GF-D8 (cell line): ENCODE data around the gene ZNF423.

Experiments
- DNase-seq: peaks from one replicate; lab custom pipeline; 2025; lab: John Stamatoyannopoulos, UW

ZNF423 gene

DNA sequence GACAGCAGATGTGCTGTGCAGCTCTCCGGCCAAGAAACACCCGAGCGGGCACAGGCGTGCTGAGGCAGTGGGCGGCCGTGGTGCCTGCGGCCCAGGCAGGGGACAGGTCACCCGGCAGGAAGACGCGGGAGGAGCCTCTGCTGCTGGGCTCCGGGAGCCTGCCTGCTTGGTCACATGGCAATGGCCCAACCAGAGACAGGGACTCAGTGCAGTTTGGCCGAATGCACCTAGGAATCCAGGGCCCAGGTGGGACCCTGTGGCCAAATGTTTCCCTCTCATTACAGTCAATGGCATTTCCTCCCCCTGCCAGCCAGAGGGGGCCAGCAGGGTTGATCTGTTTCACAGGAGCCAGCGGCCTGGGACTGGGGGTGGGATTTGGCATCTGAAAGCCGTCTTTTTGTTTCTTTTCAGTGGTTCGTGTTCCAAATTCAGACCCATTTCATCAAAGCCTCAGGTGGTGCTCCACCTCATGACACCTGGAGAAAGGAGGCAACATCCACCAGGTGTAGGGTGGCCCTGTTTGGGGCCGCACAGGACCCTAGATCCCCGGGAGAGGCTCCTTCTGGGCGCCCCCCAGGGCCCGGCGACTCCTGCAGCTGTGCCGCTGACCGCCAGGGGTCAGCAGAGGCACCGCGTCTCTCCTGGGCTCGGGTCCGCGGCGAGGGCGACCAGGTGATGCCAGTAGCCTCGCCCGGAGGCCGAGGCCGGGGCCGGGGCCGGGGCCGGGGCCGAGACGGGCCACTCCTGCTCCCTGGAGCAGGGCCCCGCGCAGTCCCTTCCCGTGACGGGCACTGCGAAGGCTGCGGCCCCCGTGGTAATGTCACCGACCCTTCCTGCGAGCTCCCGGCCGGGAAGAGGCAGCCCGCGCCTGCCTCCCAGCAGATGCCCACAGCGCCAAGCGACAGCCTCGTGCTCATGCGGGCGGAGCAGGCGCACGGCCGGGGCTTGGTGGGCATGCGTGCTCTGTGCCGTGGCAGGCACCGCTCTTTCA is 363.8 kb downstream of the ZNF423 start:
- DNase-seq, result no peak

DNA sequence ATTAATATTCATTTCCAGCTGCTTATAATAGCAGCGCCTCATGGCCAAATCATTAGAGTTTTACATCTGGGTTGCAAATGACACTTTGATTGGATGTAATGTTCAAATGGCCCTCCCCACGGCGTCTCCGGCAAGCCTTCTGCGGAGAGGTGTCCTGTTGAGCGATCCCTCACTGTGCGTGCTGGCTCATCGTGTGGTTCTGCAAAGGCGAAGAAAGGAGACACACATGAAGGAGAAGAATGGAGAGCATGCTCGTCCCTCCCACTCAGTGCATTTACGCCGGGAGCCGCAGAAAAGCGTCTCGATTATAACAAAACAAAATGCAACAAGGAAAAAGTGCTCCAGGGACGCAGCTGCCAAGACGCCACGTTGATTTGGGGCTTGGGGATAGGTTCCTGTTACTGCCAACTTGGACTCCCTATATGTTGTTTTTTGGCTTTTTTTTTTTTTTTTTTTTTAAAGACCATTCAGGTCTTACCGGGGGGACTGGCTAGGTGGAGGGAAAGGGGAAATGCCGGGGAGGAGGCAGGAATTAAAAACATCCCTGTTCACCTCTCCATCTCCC is 364.7 kb downstream of the ZNF423 start:
- no peak for DNase-seq

DNA sequence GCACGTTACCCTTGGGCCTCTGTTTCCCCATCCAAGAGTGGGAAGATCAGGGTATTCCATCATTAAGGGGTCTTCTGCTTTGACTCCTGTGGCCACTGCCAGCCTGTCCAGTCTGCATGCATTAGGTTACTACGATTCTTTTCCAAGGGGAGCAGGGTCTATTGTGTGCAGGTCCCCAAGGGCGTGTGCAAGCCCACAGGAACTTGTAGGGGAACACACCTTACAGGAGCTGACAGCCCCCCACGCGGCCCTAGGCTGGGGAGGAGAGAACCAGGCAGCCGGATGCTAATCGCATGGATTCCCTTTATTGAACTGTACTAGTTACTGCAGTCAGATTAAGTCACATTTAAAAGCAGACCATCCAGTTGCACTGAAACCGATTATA is 365.6 kb downstream of the ZNF423 start:
- DNase-seq, result no peak

DNA sequence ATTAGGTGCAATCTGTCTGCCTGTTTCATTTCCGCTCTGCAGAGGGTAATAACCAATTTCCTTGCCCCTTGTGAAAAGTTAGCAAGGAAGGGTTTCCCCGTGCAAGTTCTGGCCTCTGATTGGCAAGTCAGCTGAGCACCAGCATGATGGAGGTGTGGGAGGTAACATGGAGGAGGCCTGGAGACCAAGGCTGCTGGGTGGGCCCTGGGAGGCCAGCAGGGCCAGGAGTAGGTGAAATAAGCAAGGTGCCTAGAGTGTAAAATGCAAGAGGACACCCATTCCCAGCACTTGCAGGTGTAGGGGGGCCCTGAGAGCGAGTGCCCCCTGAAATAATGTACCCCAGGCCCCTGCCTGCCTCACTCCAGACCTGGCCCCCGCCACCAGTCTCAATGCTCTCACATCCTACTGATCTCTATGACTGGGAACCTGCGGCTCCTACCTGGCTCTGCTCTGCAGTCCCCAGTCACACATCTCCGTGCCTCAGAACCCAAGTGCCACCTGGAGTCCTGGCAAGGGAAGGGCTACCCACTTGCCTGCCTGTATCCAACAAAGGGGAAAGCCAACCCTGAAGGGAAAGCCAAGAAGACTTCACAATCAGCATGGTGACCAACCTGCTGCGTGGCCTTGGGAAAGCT is 366.1 kb downstream of the ZNF423 start:
- DNase-seq, result no peak

DNA sequence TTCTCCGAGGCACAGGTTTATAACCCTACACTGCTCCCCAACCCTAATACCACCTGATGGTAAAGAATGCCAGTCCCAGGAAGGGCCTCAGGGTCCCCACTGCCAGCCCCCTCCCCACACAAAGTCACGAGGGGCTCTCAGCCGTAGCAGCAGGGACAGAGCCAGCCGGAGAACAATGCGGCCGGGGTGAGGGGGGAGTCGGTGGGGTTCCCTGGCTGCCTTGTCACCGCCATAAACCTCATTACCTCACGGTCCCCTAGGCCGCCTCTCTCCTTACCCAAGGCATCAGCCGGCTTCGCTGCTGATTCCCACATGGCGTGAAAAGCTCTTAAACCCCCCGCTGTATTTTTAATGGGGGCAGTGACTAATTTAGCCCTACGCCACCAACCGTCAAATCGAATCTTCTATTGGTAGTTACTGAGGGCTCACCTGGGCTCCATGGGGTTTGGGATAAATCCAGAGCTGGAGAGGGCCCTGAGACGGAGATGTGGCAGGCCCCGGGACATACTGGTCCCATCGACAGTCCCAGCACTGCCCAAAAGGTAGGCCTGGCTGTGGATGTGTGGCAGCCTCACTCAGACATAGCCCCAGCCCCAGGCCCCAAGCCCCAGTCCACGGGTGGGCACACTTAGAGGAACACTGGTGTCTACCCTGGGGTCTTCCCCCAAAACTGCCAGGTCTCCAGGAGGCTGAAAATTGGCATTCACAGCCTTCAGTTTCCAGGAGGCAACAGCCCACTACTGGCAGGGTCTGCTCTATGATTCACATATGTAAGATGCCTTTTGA is 367.0 kb downstream of the ZNF423 start:
- DNase-seq, result no peak

DNA sequence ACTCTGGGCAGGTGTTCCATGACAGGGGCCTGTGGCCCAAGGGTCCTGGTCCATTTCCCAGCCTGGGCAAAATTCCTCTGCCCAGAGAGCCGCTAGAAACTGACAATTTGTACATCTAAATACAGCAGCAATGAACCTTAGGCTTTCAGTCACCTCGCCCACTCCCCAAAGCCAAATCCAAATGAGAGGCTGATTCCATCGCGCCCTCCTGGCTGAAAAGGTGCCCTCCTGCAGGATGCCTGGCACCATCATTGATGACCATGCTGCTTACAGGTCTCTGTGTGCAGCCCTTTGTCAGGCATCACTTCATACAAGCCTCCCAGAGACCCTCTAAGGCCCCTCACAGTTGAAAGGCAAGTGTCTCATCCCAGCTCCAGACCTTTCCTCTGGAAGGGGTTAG is 367.6 kb downstream of the ZNF423 start:
- no peak for DNase-seq

DNA sequence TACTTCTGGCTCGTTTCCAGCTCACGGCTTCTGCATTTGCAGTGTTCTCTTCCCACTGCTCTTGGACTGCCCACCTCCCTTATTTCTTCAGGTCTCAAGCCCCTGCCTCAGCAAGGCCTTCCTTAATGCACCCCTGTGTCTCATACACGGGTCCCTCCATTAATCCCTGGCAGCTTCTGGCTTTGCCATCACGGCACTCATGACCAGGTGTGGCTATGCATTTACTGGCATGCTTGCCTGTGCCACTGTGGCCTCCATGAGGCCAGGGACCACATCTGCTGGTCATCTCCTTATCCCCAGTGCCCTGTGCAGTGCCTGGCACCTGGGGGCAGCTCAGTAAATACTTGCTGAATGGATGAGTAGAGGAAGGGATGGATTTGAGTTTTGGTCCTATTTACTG is 368.2 kb downstream of the ZNF423 start:
- no peak for DNase-seq

DNA sequence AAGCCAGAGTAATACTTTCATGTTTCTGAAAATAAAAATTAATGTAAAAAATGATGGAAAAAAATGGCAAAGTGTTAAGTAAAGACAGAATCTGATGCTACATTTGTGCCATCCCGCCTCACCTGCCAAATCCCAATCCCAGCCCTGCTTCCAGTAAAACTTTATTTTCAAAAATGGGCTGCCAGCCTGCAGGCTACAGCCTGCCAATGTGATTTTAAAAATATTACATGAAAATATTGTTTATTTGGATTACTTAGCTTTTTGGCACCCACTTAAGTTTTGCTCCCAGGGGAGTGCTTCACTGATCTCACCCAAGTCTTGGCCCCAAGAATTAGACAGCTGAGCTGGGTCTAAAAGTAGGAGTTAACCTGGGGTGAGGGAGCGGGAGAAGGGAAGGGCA is 369.5 kb downstream of the ZNF423 start:
- no peak for DNase-seq

DNA sequence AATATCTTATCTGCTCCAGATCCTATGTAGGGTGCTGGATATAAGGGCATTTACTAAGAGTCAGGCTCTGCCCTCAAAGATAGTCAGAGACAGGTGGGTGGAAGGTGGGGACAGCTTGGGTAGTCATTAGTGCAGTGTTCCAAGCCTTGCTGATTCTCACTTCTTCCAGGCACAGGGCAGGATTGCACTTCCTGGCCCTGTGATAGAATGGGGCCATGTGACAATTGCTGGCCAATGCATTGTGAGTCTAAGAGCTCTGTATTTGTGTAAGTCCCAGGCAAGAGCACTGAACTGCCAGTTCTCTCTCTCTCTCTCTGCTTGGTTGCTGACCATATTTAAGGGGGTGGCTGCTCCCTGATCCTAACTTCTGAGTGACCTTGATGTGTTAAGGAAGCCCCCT is 370.2 kb downstream of the ZNF423 start:
- no peak for DNase-seq

DNA sequence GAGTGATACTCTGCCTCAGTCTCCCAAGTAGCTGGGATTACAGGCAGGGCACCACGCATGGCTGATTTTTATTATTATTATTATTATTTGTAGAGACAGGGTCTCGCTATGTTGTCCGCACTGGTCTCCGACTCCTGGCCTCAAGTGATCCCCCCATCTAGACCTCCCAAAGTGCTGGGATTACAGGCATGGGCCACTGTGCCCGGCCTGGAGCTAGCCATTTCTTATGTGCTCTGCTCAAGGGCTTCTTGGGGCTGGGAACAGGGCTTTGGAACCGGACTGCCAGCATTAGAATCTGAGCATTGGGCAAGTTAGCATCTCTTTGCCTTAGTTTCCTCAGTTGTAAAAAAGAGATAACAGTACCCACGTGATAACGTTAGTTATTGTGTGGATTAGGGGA is 371.0 kb downstream of the ZNF423 start:
- DNase-seq, result no peak

DNA sequence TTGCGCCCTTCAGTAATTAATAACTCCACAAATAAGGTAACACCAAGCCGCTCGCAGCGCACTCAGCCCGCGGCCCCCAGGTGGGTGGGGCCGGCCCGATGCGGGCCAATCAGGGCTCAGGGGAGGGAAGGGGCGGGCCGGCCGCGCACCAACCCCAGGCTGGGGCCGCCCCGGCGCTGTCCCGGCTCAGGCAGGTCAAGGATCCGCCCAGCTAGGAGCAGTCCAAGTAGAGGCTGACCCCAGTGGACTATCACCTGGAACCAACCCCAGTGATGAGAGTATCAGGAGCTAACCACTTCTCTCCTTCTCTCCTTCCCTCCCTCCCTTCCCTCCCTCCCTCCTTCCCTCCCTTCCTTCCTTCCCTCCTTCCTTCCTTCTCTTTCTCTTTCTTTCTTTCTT is 371.5 kb downstream of the ZNF423 start:
- DNase-seq, result no peak

DNA sequence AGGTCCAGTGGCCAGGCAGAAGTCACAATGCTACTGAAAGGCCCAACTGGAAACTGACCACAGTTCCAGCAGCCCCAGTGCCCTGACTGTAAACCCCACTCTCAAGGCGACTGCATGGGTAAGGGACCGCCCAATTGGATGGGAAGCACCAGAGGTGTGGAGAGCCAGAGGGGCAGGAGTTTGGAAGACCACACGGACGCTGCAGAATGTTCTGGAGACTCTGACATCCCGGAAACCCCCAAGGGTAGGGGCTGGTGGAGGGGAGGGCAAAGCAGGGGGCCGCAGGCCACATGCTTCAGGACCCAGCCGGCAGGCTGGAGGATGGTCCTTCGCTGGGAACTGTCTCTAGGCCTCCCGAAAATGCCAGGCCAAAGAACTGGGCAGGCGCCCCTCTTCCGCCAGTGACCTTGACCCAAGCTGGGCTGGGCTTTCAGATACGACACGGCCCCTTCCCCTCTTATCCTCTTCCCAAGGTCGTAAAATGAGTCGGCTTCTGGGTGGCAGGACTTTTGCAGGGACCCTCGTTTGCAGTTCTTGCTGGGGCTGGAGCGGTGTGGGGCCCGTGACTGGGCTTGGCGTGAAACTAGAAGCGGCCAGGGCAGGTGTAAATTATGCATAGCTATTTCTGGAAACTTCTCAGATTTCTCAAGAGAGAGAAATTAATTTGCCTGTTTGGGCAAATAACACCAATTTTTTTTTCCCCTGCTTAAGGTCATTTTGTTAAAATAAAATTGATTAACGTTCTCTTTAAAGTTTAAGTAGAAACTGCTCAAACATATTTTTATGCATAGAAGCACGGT is 372.1 kb downstream of the ZNF423 start:
- no peak for DNase-seq

DNA sequence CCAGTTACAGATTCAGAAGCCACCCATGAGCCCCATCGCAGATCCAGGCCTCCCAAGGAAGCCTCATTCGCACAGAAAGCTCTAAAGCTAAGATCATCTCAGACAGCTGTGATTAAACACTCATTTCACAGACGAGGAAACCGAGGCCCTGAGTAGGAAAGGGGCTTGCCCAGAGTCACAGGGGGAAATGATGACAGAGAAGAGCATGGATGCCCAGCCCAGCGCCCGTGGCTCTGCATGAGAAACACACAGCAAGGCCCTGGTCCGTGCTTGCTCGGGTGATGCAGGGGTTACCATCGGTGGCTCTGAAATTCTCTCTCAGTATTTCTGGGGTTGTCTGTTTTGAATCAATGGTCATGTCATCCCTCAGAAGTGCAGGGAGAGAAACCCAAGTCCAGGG is 372.7 kb downstream of the ZNF423 start:
- no peak for DNase-seq

DNA sequence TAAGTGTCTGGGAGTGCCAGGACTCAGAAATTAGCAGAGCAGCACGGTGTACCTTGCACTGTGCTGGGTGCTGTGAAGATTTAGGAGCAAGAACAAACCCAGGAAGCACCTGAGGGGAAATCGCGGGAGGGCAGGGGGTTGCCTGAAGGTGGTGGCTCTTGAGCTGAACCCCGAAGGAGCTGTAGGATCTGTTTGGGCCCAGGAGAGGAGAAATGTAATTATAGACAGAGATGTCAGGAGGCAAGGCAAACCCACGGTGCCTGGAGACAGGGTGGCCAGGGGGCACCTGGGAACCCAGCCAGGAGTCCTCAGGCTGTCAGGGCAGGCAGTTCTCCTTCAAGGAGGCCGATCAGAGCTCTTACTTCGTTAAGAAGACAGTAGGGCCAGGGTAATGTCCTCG is 373.2 kb downstream of the ZNF423 start:
- no peak for DNase-seq

DNA sequence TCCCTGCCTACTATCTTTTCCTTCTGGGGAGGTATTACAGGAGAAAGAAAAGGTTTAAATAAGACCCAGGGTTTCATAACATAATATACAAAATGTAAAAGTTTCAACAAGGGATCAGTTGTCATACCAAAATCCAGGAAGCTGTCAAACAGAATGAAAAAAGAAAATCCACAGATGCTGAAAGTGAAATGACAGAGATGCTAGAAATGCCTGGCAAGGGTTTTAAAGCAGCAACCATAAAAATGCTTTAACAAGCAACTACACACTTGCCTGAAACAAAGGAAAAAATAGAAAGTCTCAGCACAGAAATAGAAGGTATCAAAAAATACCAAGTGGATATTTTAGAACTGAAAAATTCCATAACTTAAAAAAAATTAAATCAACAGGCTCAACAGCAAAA is 377.3 kb downstream of the ZNF423 start:
- no peak for DNase-seq

DNA sequence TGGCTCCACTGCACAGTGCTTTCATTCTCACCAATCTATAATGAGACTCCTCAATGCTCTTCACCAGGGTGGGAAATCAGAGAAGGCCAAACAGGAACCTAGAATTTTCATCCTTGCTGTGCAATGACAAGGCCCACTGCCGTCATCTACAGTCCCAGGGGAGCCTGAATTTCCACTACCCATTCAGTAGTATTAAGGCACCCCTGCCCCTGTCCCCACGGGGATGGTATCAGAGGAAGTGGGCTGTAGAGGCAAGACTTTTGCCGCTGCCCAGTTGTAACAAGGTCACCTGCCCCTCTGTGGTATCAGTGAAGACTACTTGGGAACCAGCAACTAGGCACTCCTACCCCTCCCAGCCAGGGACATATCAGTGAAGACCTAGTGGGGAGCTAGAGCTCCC is 377.8 kb downstream of the ZNF423 start:
- no peak for DNase-seq

DNA sequence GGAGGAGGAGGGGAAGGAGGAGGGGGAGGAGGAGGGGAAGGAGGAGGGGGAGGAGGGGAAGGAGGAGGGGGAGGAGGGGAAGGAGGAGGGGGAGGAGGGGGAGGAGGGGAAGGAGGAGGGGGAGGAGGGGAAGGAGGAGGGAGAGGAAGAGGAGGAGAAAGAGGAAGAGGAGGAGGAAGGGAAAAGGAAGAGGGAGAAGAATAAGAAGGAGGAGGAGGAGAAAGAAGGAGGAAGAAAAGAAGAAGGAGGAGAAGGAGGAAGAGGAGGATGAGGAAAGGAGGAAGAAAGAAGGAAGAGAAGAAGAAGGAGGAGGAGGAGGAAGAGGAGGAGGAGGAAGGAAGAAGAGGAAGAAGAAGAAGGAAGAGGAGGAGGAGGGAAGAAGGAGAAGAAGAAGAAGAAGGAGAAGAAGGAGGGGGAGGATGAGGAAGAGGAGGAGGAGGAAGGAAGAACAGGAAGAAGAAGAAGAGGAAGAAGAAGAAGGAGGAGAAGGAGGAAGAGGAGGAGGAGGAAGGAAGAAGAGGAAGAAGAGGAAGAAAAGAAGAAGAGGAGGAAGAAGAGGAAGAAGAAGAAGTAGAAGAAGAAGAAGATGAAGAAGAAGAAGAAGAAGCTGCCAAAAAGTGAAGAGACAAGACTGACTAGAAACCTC is 378.5 kb downstream of the ZNF423 start:
- no peak for DNase-seq

DNA sequence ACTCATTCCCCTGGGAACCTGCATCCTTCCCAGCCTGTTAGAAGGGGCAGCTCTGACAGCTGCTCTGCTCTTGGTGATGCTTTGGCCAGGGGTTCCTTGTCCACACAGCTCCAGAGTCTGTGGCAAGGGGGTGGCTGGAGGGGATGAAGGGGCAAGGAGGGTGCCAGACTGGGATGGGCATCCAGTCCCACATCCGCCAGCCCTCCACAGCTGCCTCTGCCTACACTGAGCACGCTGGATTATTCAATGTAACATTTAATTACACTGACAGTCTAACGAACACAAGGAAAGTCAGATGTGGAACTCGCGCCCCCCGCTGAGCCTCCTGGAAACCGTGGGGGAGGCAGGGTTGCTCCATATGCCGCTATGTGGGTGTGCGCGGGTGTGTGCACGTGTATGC is 381.2 kb downstream of the ZNF423 start:
- DNase-seq, result no peak

DNA sequence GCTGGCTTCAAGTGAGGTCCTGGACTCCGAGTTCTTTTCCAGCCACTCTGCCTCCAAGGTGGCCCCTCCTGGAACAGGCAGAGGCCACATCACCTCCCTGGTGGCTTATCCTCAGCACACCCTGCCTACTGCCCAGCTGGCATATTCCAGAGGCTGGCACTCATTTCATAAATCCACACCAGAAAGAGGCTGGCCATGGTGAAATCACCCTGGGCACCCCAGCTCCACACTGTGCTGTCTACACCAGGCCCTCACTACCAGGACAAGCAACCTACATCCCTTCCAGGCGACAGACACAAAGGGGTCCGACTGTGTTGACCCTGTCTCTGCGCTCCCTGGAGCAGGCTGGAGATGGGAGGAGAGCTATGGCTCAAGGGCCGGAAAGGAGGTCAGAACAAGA is 382.1 kb downstream of the ZNF423 start:
- DNase-seq, result no peak

DNA sequence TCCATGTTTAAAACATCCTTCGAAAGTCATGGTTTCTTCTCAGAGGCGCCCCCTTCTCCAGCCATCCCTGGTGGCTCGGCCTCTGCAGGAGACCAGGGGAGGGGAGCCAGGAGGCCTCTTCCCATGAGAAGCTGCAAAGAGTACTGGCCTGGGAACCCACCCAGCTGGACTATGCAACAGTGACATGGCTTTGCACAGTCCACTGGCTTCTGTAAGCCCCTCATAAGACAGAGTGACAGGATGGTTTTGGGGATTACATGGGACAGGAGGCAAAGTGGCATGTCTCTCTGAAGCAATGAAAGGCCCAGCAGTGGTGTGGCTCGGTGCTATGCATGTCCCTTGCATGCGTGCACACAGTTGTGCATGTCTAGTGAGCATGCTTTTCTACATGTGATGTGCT is 382.8 kb downstream of the ZNF423 start:
- no peak for DNase-seq

DNA sequence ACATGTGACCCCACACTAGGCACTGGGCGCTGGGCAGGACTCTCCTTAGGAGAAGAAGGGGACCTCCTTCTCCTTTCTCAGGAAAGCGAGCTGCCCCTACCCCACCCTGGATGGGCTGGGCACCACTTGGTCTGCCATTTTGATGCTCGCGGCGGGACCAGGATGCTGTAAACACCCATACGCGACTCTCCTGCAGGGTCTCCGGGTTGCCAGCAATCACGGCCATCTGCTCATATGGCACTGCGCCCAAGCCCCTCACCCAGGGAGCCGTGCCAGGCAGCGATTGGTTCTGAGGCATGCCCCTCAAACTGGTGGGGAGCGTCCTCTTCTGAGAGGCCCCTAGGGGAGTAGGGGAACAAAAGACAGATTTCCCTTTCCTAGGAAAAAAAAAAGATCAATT is 383.3 kb downstream of the ZNF423 start:
- DNase-seq, result no peak
